GM19455 (cell line): ENCODE results near the gene GFOD2.

Experiments
- ATAC-seq: cut with Tn5 transposase; IDR thresholded peaks from one replicate; pipeline ENCODE4 v1.9.1; 2021; ENCODE audit not compliant: unreplicated experiment

Gene GFOD2

DNA sequence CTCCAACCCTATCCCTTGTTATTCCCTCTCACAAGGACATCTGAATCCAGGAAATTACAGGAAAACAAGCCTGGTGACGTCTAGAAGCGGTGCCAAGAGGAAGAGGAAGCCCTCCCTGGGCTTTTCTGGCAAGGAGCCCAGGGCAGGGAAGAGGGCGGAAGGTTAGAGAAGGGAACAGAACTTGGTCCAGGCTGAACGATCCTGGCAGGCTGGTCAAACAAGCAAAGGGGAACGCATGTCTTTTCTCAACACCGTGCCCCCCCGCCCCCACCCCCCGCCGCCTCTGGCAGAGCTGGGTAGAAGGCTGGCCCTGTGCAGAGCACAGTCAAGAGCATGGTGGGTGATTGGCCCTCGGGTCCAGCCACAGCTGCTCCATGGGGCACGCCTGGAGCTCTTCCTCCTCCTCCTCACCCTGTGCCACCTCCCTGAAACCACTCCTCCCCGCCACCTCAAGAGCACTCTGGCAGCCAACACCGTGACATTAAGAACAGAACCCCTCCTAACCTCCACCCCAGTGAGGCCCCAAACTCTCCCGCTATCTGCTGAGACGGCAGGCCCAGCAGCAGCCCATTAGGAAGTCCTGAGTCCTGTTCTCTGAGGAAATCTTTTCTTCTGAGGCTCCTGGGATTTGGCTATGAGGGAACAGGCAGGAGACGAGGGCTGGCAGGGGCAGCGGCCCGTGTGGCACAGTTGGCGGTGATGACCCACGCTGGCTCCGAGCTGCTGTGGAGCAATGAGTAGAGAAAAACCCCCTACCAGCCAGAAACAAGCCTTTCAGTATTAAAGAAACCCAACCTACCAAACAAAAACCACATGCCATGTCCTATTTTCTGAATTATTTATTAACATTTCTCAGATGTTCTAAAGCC, 45.2 kb downstream of the GFOD2 start:
- no peak for ATAC-seq

DNA sequence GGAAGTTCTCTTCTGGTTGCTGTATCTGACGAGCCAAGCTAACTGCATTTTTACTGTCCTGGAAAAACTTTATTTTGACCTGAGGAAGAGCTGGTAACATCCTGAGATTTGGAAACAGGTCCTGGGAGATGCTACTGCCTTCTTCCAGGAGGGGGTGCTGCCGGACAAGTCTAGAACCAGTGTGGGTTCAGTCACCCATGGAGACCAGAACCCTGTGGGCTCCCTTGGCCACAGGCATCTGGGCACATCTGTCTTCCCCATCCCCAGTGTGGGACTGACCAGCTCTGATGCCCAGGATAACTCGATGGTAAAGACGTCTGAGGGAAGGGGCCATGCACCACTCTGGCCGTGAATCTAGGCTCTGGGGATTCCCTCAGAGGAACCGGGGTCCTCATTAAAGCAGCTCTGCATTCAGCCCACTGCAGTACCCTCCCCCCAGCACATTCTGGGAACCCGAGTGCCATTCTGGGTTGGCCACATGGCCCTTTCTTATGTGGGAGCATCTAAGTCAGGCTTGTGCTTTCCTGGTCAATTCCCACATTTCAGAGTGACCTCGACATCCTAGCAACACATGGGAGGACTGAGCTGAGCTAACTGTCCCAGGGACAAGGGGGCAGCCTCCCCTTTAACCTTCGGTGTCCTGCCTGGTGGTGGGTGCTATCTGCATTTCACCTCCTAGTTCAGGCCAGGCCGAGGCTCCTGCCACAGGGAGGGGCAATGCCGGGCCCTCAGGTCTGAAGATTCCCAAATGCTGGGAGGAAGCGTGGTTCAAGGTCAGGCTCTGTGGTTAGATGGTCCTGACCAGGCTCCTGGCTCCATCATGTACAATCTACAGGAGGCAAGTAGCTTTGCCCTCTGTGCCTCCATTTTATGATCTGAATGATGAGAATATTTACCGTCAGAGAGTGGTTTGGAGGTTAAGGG, 46.1 kb downstream of the GFOD2 start:
- no peak for ATAC-seq

DNA sequence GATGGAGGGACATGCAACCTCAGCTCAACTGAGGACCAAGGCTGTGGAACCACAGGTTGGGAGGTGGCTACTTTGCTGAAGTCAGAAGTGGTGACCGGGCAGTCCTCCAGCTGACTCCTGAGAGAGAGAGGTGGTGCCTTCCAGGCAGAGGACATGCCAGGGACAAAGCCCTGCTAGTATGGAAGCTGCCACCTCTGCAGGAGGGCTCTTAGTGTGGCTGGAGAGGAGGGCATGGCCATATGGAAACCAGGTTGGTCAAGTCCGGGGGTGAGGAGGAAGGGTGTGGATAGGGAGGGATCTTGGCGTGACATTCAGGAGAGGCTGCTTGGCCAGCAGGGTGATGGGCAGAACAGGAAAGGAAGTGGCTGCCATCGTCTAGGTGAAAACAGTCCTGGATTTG, 46.8 kb downstream of the GFOD2 start:
- ATAC-seq = no peak

DNA sequence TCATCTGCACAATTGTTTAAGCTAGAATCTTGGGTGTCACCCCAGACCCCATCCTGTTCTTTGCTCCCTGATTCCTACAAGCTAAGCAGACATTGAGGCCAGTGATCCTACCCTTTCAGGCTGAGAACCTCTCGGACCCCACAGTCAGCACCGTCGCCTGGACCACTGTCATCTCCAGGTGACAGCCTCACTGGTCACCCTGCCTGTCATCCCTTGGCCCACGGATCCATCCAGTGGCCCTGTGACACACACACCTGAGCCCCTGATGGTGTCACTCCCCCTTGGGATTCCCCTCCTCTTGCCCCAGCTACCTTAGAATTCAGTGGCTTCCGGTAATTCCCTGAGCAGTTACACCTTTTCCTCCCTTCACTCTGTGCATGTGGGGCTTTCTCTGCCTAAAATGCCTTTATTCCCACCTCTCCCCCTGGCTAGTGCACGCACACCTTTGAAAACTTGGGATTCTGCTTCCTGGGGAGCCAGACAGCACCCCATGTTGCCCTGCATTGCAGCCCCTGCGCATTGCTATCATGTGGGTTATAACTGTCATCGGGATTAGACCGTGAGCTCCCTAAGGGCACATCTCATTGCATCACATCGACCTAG, 49.5 kb downstream of the GFOD2 start:
- ATAC-seq = no peak

DNA sequence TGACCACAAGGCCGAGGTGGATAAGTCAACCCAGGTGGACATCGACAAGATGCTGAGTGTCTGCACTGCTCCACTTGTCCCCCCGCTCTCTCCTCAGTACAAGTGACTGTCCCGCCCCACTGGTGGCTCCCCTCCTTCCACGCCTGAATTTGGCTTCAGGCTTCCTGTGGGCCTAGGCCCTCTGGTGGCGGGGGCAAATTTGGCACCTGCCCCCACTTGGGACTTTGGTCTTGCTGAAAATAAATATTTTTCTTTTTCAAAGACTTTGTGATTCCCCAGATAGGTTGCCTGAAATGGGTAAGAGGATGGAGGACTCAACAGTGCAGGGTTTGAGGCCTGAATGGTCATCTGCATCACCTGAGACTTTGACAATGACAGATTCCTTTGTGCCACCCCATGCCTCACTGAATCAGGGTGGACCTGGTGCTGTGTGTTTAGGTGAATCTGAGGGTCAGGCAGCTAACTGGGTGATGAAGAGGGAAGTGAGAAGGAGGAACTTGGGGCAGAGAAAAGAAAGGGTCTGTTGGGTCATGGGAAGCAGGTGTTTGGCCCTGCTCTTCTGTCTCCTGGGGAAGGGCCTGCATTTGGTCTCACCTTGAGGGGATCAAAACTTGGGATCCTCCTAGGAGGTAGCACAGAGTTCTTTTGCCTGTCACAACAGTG, 50.5 kb downstream of the GFOD2 start:
- no peak for ATAC-seq

DNA sequence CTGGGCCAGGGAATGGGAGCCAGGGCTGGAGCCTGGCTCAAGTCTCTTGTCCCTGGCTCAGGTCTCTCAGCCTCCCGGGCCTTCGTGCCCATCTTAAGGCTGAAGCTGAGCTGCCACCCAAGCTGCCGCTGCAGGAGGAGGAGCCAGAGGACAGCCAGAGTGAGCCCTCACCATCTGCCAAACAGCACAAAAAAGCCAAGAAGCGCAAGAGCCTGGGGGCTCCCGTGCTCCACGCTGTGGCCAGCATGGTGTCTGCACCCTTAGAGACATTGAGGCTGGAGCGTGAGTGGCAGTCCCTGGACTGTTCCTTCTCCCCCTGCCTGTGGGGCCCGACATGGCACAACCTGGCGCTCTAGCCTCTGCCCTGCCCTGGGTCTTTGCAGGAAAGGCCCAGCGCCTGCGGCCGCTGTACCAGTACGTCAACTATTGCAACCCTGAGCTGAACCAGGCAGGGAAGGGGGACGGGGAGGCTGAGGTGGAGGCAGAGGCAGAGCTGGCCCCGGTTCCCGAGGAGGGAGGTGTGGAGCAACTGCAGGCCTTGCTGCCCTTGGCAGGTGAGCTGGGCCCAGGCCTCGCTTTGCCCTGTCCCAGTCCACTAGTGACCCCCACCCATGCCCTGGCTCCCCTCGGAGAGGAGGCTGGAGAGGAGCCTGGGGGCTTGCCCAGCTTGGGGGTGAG, 51.2 kb downstream of the GFOD2 start:
- ATAC-seq = peak; percentile 53

DNA sequence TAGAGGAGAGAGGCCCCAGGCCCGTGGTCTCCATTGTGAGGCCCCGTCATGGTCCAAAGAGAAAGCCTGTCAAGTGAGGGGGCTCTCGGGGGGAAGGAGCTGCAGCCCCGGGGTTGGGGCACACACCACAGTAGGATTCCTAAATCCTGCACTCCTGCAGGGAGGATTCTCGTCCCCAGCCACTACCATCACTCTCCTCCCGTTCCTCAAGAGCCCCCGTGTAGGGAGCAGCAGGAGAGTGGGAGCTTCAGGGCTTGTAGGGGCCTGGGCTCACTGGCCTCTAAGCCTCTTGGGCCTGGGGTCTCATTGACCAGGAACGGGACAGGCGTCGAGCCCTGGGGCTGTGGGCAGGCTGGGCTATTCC, 51.7 kb downstream of the GFOD2 start:
- ATAC-seq = no peak

DNA sequence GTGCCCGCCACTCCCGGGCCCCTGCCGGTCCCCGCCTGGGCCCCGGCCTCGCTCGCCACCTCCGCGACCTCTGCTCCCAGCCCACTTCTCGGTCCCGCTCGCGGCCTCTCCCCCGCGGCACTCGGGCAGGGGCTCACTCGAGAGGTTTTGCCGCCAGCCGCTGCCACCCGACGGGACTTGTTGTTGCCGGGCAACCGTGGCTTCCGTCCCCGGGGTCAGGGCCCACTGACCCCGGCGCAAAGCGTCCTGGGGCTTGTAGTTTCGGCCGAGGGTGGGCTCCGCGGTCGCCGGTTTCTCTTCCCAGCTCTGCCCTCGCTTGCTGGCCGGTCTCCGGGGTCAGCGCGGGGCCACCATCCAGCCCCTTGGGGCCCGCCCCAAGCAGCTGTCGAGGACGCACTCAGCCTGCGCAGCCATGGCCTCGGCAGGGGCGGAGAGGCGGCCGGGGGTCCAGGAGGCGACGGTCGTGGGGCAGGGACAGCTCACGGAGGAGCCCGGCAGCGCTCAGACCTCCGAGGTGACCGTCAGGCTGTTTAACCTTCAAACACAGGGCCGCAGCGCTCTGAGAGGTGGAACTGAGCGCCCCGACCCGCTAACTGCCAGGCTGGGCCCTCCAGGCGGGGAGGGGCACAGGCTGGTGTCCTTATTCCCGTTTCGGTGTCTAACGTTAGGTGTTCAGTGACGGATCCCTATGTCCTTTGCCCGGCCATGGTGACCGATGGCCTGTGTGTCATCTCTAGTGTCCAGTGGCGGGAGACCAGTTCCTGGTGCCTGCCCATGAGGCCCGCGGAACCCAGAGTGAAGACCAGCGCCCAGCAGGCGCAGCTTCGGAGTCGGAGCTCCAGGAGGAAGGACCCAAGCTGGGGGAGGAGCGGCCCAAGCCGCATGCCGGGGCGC, 52.3 kb downstream of the GFOD2 start, which contains the start of the genes C16orf86 and ENKD1:
TSS of gene C16orf86 (plus strand) at position 256 of the 894 bp plus-strand sequence. CDS start at position 413, 157 bp downstream.
TSS of gene ENKD1 (minus strand) at position 192 of the 894 bp plus-strand sequence. CDS start 308 bp downstream, outside the sequence.
- peak; percentile 60 for ATAC-seq

DNA sequence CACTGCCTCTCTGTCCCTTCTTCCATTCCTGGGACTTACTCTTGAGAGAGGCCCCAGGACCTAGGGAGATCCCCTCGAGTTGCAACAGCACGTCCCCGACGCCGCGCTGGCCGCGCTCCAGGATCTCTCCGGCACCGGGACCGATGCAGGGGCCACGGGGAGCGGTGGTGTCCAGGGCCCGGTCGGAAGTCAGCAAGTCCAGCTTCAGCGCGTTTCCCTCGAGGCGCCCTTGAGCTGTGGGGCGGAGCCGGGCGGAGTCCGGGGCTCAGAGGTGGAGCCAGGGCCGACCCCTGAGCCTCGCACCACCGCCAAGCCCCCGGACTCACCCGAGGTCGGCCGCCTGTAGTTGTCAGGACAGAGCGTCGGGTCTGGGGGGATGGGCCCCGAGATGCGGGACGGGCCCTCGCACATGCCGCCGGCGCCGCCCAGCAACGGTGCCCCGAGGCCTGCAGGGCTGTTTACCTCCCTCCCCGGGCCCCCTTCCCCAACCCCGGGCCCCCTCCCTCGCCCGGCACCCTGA, 53.0 kb downstream of the GFOD2 start:
- no peak for ATAC-seq

DNA sequence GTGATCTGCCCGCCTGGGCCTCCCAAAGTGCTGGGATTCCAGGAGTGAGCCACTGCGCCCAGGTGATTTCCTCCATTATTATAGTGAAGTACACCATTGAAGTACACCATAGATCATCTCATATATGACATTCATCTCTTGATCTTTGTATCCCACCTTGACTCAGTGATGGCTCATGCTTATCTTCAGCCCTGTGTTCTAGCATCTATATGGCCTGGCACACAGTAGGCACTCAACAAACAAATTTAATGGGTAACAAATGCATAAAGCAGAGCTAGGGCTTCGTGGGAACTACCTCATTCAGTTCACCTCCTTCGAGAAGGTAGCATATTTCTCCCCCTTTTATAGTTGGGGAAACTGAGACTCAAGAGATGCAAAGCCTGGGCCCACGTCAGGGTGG, 53.5 kb downstream of the GFOD2 start:
- no peak for ATAC-seq

DNA sequence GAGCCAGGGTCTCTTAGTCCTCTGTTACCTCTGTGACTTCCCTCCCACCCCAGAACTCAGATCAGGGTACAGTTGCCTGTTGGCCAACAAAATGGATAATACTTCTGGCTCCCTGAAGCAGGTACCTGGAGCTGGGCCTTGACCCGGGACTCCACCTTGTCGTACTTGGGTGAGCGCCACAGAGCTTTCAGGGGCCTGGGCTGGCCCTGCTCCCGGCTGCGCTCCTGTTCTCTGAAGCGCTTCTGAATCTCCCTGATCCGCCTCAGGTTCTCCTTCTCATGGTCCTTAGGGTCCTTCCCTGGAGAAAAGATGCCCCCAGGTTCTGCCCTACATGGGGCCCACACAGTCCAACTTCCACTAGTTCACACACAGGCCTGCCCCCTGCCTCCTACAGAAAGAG, 54.2 kb downstream of the GFOD2 start:
- ATAC-seq = no peak

DNA sequence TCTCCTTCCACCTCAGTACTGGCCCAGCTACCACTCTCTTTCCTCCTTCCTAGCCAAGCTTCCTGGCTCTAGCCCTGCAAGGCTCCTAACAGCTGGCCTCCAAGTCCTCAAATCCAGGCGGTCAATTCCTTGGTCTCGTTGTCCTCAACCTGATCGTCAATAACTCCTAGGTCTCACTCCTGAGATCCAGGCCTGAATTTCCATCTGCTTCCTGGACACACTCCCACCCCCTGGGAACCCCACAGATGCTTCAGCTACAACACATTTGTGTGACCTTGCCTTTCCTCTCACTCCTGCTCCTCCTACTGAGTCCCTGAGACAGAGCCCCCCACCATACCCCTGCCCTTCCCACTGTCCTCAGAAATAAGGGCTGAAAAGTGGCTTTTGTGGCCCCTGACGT, 54.9 kb downstream of the GFOD2 start:
- no peak for ATAC-seq

DNA sequence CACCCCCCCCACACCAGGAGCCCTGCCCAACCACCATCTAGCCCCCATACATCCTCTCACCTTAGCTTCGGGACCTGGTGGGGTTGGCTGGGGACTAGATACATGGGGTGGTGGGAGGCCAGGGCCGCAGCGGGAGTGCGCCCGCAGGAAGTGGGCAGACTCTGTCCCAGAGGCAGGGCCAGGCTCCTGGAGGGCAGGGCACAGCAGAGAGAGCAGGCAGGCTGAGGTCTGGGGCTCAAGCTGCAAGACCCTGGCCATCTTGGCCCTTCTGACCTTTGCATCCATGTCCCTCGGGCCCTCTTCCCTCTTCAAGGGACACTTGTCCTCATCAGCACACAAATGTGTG, 55.3 kb downstream of the GFOD2 start:
- ATAC-seq = no peak

DNA sequence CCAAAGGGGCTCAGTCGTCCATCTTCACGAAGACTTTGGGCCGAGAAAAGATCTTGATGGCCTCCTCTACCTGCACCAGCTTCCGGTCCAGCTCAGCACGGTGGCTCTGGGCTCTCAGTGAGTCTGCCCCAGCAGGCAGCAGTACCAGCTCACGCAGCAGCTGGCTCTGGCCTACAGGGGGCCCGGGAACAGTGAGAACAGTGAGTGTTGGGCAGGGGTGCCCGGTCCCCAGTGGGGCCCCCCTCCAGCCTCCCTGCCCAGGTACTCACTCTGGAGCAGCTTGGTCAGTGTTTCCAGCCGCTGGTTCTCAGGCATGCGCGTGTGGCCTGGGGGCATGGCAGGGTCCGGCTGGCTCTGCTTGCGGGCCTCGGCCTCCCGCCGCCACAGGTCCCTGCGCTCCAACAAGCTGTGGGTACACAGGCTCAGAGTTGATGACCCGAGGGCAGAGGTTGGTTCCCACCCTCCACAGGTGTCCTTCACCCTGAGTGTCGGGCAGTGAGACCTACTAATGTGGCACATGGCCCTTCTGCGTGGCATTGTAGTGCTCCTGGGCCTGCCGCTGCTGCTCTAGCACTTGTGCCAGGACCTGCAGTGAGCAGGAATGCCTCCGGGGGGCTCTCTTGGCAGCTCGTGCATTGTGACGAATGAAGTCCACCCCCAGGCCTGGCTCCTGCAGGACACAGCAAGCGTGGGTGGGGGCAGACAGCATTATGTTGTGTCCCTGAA, 55.8 kb downstream of the GFOD2 start:
- no peak for ATAC-seq

DNA sequence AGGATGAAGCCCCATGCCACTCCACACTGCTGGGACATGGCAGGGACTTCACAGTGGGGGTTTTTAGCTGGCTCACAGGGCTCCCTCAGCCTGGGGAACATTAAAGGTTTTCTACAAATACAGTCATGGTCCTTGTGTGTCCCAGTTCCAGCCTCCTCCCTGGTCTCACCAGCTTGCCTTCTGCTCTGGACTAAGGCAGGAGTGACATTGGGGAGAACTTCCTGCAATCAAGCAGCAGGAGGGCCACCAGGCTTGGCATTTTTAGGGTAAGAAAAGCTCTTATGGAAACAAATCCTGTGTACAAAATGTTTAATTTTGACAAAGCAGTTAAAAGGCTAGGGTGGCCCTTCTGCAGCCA, 56.5 kb downstream of the GFOD2 start:
- no peak for ATAC-seq

DNA sequence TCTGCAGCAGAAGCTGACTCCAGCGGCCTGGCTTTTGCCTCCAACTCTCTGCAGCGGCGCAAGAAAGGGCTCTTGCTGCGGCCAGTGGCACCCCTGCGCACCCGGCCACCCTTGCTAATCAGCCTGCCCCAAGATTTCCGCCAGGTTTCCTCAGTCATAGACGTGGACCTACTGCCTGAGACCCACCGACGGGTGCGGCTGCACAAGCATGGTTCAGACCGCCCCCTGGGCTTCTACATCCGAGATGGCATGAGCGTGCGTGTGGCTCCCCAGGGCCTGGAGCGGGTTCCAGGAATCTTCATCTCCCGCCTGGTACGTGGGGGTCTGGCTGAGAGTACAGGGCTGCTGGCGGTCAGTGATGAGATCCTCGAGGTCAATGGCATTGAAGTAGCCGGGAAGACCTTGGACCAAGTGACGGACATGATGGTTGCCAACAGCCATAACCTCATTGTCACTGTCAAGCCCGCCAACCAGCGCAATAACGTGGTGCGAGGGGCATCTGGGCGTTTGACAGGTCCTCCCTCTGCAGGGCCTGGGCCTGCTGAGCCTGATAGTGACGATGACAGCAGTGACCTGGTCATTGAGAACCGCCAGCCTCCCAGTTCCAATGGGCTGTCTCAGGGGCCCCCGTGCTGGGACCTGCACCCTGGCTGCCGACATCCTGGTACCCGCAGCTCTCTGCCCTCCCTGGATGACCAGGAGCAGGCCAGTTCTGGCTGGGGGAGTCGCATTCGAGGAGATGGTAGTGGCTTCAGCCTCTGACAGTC, 57.0 kb downstream of the GFOD2 start:
- no peak for ATAC-seq

DNA sequence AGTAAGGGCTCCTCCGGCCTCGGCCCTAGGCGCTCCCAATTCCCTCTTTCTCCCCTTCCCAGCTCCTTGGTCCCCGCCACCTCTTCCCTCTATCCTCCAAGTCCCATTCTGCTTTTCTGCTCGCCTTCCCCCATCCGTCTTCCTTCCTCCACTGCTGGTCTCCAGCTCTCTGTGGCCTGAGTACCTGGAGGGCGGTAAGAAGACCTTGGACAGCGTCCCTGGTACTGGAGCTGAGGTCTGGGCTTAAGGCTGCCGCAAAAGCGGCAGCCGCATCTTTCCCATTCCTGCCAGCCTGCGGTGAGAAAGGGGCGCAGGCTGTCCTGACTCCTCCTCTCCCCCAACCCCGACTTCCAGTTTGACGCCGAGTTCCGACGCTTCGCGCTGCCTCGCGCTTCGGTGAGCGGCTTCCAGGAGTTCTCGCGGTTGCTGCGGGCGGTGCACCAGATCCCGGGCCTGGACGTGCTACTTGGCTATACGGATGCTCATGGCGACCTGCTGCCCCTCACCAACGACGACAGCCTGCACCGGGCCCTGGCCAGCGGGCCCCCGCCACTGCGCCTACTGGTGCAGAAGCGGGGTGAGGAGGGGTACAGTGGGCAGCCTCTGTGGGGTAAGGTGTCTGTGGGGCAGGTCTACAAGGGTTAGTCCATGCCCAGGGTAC, 57.9 kb downstream of the GFOD2 start:
- peak; percentile 0 for ATAC-seq
